Measurements from ENCODE around the gene GLRX3. TPM values are rescaled to one million over a fixed set of nuclear protein-coding genes. Genes with fewer than 3 reads are reported as not detected.
A peak's percentile ranks its signal among the peaks of the same experiment; 100 is the strongest.

GLRX3 gene
- total and polyA plus RNA-seq, 2 of the 13 experiments (the other 11 are each of a cell fraction or from before 2014, with no cell fraction given), result 91.4 to 135 TPM

GRCh38 chr10:130110246-130111112 lies 25.7 kb upstream of the GLRX3 start, which contains the start of gene C10orf143 (continued):
- TF ChIP-seq, protein P1, sequence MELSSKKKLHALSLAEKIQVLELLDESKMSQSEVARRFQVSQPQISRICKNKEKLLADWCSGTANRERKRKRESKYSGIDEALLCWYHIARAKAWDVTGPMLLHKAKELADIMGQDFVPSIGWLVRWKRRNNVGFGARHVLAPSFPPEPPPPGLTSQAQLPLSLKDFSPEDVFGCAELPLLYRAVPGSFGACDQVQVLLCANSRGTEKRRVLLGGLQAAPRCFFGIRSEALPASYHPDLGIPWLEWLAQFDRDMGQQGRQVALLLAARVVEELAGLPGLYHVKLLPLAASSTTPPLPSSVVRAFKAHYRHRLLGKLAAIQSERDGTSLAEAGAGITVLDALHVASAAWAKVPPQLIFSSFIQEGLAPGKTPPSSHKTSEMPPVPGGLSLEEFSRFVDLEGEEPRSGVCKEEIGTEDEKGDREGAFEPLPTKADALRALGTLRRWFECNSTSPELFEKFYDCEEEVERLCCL (CRISPR knock-in tag; IDR thresholded peaks at IDR 0.05; ENCODE audit: borderline replicate concordance), result peak; percentile 83; the same call in 1 of the 2 replicates
- TF ChIP-seq ZNF468 (CRISPR knock-in tag; IDR thresholded peaks at IDR 0.05) (0 out of 2 replicates have a peak, but pooled peaks have one; percentile 55), ZNF460 (CRISPR knock-in tag; IDR thresholded peaks at IDR 0.05; ENCODE audit: borderline replicate concordance) (0 out of 2 replicates have a peak, but pooled peaks have one; percentile 21), ZNF431 (CRISPR knock-in tag; IDR thresholded peaks at IDR 0.05; ENCODE audit: borderline replicate concordance, low read depth) (no peak), AGO2 (optimal IDR thresholded peaks at IDR 0.05; ENCODE audit: low read depth, low read length) (peak; percentile 63), BORCS8-MEF2B (CRISPR knock-in tag; IDR thresholded peaks at IDR 0.05) (peak; percentile 49; the same call in 1 of the 2 replicates), ZNF605 (CRISPR knock-in tag; IDR thresholded peaks at IDR 0.05) (peak; percentile 88), NFYB (CRISPR knock-in tag; IDR thresholded peaks at IDR 0.05) (no peak), GABPA (IDR thresholded peaks at IDR 0.05; ENCODE audit: low read depth, low read length) (peak; percentile 36; the same call in 1 of the 2 replicates), GABPA (CRISPR knock-in tag; IDR thresholded peaks at IDR 0.05; ENCODE audit: low read depth) (no peak), HNRNPK (IDR thresholded peaks at IDR 0.05; ENCODE audit: low read depth, low read length, poor library complexity, severe bottlenecking) (peak; percentile 13), HMG20A (CRISPR knock-in tag; IDR thresholded peaks at IDR 0.05; ENCODE audit: borderline replicate concordance) (0 out of 2 replicates have a peak, but pooled peaks have one; percentile 30), AGO1 (IDR thresholded peaks at IDR 0.05; ENCODE audit: low read depth, low read length, poor library complexity, severe bottlenecking) (no peak), ZFP41 (CRISPR knock-in tag; IDR thresholded peaks at IDR 0.05; ENCODE audit: borderline replicate concordance) (peak; percentile 56; the same call in 1 of the 2 replicates), ZNF772 (CRISPR knock-in tag; IDR thresholded peaks at IDR 0.05) (peak; percentile 84; the same call in 1 of the 2 replicates), THAP9 (CRISPR knock-in tag; IDR thresholded peaks at IDR 0.05; ENCODE audit: borderline replicate concordance) (no peak; the same call in 1 of the 2 replicates), ZNF20 (CRISPR knock-in tag; IDR thresholded peaks at IDR 0.05) (no peak), NFRKB (IDR thresholded peaks at IDR 0.05) (no peak), ASH2L (IDR thresholded peaks at IDR 0.05; ENCODE audit: insufficient read length, low read depth, low read length) (peak; percentile 90), ZNF225 (CRISPR knock-in tag; IDR thresholded peaks at IDR 0.05) (peak; percentile 43; the same call in 1 of the 2 replicates)
- TF ChIP-seq, protein P2, sequence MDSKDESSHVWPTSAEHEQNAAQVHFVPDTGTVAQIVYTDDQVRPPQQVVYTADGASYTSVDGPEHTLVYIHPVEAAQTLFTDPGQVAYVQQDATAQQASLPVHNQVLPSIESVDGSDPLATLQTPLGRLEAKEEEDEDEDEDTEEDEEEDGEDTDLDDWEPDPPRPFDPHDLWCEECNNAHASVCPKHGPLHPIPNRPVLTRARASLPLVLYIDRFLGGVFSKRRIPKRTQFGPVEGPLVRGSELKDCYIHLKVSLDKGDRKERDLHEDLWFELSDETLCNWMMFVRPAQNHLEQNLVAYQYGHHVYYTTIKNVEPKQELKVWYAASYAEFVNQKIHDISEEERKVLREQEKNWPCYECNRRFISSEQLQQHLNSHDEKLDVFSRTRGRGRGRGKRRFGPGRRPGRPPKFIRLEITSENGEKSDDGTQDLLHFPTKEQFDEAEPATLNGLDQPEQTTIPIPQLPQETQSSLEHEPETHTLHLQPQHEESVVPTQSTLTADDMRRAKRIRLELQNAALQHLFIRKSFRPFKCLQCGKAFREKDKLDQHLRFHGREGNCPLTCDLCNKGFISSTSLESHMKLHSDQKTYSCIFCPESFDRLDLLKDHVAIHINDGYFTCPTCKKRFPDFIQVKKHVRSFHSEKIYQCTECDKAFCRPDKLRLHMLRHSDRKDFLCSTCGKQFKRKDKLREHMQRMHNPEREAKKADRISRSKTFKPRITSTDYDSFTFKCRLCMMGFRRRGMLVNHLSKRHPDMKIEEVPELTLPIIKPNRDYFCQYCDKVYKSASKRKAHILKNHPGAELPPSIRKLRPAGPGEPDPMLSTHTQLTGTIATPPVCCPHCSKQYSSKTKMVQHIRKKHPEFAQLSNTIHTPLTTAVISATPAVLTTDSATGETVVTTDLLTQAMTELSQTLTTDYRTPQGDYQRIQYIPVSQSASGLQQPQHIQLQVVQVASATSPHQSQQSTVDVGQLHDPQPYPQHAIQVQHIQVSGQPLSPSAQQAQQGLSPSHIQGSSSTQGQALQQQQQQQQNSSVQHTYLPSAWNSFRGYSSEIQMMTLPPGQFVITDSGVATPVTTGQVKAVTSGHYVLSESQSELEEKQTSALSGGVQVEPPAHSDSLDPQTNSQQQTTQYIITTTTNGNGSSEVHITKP (CRISPR knock-in tag; IDR thresholded peaks at IDR 0.05; ENCODE audit: low read depth), result peak; percentile 19; the same call in 1 of the 2 replicates

All from HepG2 (cell line).